ENCODE measurements around the gene TPP2.

DNA sequence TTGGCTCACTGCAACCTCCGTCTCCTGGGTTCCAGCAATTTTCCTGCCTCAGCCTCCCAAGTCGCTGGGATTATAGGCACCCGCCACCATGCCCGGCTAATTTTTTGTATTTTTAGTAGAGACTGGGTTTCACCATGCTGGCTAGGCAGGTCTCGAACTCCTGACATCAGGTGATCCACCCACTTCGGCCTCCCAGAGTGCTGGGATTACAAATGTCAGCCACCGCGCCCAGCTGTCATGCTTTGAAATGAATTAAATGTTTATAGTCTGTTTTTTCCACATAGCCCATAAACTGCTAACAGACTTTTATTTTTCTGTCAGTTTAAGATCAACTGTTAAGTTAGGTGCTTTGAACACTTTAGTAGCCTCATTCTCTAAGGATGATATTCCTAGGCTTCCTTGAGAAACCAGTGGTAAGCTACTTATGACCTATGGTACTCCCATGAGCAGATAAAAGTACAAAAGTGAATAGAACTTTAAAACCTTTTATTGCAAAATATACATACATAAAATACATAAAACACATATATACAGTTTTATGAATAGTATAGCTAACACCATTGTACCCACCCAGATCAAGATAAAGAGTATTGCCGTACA, 13.6 kb downstream of the TPP2 start:
- TF ChIP-seq POLR2AphosphoS5 (IDR thresholded peaks at IDR 0.05; ENCODE audit: low read depth, low read length) (no peak), POLR2A (IDR thresholded peaks at IDR 0.05; ENCODE audit: low read depth, low read length) (no peak), TAF1 (IDR thresholded peaks at IDR 0.05; ENCODE audit: borderline replicate concordance, low read depth, low read length) (no peak)

Measured in GM12892 (cell line).